ENCODE data around the gene PLEKHH2. TPM values are rescaled to one million over a fixed set of nuclear protein-coding genes. Genes with fewer than 3 reads are reported as not detected.
"Not testable (repeated sequence)": the region's sequence is repeated elsewhere in the genome, so short reads cannot be mapped to it uniquely, and the experiment has no call there.

PLEKHH2 gene
- total RNA-seq, 1 donor from 2014 or later, result 79.4 TPM

DNA sequence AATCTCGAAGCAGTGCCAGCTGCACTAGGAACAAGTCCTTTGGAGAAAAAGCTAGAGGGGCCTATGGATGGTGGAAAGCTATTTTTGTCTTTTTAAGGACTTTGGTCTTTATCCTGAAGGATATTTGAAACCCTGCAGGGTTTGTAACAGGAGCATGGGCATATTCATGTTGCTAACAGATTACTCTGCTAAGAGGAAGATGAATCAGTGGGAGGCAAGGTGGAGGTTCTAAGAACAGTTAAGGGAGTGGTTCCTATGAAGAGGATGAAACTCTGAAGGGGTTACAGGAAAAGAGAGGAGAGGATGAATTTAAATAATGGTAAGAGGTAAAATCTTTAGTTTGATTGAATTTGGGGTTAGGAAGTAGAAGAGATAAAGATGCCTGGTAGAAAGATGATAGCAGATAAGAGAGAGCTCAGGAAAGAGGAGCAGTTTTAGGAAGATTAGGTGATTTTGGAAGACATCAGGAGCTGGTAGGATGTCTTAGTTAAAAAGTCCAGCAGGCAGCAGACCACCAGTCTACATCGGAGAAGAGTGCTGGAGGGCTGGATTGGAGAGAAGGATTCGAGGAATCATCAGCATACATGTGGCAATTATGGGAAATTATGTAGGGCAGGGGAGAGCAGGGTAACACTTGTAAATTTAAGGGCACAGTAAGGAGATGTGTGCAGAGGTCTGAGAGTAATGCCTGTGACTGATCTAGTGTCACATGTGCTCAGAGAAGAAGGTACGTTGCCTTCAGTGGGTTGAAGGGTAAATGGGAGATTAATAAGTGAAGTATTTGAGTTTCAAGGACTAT is 78.4 kb downstream of the PLEKHH2 start:
- DNase-seq (ENCODE audit: low spot score), result no peak

DNA sequence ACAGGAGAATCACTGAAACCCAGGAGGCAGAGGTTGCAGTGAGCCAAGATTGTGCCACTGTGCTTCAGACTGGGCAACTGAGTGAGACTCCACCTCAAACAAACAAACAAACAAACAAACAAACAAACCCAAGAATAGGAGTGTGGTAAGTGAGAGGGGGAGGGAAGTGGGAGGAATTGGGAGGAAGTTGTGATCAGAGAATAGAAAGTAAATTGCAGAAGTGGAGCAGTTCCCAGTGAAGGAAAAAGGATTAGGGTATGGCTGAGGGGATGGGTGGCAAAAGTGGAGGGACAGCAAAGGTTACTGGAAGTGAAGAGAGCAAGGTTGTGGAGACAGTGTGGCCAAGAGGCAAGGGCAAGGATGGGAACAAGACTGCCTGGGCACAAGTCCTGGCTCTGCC is 80.3 kb downstream of the PLEKHH2 start:
- no peak for DNase-seq (ENCODE audit: low spot score)

DNA sequence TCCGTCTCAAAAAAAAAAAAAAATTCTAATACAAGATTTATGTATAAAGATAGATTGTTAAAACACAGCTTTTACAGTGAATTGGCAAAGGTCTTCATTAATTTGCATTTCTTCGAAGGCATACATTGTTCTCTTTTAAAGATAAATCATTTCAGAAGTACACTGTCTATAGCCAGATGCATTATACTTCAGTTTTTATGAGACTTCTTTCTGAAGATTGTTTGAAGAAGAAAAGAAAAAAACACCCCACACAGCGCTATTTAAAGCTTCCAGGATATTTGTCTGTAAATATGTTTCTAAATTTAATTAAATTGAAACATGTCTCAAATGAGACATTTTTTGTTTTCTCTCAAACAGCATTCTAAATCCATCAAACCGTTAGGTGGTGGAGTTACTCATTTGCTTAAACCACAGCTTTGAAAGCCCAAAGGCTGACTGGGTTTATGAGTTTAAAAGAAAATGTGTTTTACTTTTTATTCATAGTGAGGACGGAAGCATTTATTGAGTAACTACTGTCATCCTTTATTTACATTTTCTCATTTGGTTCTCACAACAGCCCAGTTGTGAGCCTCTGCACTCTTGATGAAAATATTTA is 81.6 kb downstream of the PLEKHH2 start:
- no peak for DNase-seq (ENCODE audit: low spot score)

DNA sequence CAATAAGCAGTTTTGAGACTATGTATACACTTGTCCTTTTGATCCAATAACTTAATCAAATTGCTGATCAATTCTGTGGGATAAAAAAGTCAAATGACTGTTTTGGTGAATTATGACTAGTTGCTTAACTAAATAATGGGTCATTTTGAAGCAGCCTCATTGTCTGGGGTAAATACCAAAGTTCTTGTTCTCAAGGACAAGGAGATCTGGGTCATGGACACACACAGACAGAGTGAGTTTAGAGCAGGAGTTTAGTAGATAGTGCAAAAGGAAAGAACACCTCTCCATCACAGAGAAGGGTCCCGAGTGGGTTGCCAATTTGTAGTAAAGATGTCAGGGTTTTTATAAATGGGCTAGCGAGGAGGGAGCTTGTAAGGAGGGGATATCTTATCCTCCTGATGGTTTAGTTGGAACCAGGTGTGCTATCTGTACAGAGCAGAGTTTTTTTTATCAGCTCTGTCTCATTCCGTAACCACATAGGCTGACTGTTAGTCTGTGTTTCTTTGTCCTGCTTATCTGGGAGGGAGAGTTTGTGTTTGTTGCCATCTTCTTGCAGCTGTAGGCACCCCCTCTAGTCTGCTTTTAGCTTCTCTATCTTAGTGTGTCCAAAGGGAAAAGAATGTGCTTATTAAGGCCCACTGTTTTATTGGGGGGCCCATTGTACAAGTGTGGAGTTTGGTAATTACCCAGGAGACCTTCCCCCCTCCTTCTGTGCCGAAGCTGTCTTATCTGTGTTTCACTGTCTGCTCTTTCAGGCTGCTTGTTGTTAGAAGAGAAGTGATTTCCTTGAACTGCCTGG is 87.9 kb downstream of the PLEKHH2 start:
- peak; percentile 36 for DNase-seq (ENCODE audit: low spot score)

DNA sequence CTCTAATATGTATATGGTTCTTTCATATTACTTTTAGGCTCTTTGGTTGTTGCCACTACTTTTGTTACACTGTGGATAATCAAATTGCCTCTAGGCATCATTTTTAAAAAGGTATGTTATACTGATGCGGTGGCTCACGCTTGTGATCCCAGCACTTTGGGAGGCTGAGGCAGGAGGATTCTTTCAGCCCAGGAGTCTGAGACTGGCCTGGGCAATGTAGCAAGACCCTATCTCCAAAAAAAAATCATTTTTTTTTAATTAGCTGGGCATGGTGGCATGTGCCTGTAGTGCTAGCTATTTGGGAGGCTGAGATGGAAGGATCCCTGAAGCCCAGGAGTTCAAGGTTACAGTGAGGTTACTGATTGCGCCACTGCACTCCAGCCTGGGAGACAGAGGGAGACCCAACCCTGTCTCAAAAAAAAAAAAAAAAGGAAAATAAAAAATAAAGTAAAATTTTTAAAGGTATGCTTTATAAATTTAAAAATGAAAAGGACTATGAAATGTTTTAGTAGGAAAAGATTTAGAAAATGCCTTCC is 88.7 kb downstream of the PLEKHH2 start:
- DNase-seq (ENCODE audit: low spot score), result no peak

DNA sequence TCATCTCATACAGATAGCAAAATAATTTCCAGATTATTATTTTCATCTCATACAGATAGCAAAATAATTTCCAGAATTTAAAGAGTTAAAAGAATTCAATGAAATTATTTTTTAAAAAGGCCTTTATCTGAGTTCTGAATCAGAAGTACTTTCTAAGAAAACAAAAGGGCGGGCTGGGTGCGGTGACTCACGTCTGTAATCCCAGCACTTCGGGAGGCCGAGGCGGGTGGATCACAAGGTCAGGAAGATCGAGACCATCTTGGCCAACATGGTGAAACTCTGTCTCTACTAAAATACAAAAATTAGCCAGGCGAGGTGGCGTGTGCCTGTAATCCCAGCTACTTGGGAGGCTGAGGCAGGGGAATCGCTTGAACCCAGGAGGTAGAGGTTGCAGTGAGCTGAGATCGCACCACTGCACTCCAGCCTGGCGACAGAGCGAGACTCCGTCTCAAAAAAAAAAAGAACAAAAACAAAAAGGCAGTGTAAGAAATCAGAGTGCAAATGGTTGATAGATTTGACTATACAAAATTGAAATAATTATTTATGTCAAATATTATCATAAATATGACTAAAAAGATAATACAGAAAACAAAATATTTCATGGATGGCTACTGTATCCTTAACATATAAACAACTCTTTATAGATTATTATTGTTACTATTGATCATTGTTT is 90.0 kb downstream of the PLEKHH2 start:
- DNase-seq (ENCODE audit: low spot score), result not testable (repeated sequence)

DNA sequence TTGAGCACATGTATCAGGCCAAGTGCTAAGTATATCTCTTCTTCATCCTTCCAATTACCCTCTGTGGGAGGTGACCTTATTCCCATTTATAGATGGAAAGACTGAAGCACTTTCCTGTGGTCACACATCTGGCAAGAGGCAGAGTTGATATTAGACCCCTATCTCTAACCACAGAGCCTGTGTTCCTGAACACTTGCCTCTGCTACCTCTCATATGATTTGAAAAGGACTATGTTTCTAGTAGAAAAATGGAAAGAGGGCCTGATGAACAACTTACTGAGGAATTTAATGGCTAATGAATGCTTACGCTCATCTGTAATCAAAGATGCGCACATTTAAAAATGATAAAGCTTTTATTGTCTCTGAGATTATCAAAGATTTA is 90.6 kb downstream of the PLEKHH2 start:
- no peak for DNase-seq (ENCODE audit: low spot score)

DNA sequence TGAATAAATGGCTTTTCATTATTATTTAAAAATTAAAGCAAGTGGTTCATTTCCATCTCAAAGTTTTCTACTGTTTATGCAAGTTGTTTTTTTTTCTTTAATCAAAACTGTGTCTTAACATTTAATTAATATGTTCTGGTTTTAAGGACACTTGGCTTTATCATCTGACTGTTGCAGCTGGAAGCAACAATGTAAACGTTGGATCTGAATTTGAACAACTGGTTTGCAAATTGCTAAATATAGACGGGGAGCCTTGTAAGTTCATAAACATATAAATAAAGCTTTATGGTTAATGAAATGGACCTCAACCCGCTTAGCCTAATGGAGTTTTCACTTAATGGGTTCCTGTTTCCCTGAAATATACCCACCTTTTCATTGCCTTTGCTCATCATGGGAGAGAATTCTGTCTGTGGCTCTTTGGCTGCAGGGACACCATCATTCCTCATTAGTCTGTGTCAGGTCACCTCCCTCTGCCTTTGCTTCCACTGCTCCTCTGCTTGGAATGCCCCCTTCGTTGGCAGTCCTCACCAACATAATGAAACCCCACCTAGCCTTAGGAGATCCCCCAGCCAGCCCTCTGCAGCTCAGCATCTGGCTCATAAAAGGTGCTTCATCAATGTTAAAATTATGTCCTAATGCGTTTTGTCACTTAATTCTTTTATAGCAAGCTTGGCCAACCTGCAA is 92.6 kb downstream of the PLEKHH2 start:
- DNase-seq (ENCODE audit: low spot score), result no peak

DNA sequence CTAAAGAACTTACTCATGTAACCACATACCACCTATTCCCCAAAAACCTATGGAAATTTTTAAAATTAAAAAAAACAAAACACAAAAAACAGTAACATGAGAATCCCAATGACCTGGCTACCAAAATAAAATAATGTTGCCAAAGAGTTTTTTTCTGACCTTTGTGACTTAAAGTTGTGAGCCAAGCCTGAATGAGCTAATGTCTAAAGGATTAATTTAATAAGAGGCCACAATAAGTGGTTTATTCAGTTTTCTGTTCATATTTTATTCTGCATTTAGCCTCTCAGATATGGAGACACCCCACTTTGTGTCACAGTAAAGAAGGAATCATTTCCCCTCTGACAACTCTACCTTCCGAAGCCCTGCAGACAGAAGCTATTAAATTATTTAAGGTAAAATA is 94.2 kb downstream of the PLEKHH2 start:
- DNase-seq (ENCODE audit: low spot score), result no peak

DNA sequence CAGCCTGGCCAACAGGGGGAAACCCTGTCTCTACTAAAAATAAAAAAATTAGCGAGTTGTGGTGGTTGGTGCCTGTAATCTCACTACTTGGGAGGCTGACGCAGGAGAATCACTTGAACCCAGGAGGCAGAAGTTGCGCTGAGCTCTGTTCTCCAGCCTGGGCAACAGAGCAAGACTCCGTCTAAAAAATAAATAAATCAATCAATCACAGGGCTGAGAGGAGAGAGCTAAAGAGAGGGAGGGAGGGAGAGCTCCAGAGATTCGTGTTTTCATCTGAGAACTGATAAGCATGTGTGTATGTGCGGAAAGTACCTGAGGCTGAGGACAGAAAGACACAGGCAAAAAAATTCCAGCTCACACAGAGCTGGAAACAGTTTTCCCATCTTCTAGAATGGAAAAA is 99.6 kb downstream of the PLEKHH2 start:
- DNase-seq (ENCODE audit: low spot score), result no peak

DNA sequence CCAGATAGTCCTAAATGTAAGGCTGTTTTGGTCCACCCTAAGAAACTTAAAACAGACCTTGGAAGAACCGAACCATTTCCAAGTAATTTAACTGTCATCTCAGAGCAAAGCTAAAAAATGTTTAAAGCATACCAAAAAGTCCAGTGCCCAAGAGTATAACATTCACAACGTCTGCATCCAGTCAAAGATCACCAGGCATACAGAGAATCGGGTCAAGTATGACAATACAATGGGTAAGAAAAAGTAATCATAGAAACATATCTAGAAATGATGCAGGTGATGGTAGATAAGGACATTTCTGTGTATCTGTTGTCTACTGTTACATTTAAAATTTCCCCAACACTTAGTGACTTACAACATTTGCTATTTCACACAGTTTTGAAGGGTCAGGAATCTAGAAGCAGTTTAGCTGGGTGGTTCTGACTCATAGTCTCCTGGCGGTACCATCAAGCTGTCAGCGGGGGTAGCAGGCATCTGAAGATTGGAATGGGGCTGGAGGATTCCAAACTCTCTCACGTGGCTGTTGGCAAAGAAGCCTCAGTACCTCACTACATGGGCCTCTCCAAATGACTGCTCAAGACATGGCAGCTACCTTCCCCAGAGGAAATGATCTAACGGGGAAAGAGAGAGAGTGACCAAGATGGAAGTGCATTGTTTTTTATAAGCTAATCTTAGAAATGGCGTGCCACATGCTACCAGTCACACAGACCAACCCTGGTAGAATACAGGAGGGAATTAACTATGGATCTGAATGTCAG is 100.2 kb downstream of the PLEKHH2 start:
- DNase-seq (ENCODE audit: low spot score), result peak; percentile 13

DNA sequence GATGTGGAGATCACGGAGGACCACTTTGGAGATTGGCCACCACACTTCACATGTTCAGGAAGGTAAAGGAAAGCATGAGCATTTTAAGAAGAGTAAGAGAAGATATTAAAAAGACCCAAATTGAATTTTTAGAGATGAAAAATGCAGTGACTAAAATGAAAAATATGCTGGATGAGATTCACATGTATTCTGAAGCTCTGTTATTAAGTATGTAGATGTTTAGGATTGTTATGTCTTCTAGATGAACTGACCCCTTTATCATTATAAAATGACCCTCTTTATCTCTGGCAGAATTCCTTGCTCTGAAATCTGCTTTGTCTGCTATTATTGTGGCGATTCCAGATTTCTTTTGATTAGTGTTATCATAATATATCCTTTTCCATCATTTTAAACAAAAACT is 100.8 kb downstream of the PLEKHH2 start:
- DNase-seq (ENCODE audit: low spot score), result no peak

DNA sequence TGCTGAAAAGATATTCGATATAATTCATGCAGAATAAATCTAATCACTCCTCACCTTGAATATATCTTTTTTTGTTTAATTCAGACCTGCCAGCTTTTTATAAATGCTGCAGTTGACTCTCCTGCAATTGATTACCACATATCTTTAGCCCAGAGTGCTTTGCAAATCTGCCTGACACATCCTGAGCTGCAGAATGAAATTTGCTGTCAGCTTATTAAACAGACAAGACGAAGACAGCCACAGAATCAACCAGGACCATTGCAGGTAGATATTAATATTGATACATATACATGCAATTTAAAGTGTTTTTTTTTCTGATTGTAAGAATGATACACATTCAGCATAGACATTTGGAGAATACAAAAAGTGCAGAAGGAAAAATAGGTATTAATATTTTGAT is 101.2 kb downstream of the PLEKHH2 start:
- no peak for DNase-seq (ENCODE audit: low spot score)

DNA sequence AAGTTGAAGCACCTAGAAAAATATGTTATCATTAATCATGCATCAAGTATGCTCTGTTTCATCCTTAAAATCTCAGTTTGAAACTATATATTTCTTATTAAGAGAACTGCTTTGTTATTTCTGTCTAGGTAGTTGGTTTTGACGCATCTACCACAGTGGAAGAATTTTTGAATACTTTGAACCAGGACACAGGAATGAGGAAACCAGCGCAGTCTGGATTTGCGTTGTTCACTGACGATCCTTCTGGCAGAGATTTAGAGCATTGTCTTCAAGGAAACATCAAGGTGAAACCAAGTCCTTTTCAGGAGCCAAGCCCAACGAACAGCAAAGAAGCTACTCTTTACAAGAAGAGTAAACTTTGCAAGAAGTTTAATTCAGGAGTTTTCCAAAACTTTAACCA is 106.6 kb downstream of the PLEKHH2 start:
- no peak for DNase-seq (ENCODE audit: low spot score)

DNA sequence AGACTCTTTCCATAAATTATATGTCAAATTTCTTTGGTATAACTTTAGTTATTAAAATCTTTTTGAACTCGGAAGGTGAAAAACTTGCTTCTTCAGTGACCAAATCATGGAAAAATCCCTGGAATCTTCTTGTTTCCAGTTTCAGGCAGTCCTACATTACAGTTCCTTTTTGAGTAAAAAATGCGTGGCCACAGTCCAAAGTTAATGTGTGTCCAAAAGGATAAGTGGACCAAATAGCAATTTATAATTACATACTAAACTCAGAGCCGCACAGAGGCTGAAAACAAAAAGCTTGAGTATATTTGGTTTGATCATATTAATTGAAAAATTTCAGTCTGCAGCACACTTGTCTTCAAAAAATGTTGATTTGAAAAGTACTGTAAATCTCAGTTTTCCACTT is 108.4 kb downstream of the PLEKHH2 start:
- peak; percentile 74 for DNase-seq (ENCODE audit: low spot score)

DNA sequence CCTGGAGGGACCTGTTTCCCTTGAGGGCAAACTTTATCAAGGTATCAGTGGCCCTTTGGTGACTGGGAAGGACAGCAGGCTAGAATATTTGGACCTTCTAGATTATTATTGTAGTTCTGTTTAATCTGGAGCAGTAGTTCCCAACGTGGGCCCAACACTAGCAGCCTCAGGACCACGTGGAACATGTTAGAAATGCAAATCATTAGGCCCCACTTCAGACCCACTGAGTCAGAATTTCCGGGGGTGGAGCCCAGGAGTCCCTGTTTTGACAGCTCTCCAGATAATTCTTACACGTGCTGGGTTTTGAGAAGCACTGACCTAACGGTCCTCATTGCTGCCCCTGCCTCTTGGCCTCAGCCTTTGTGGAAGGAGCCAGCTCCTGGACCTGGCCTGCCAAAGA is 111.3 kb downstream of the PLEKHH2 start:
- DNase-seq (ENCODE audit: low spot score), result no peak

DNA sequence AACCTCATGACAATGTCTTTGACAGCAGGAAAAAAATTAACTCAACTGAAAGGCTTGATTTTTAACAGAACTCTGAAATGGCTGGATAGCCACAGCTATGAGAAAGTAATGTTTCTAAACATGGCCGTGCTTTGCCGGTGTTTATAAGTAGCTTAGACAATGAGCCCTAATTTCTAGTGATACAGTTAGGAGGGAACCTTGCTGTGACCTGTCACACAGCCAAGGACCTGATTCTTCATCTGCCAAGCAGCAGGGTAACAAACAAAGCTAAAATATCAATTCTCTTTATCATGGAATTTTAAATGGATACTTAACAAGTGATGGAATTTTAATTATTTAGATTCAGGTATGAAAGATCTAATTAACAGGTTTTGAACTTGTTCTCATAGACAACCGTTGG is 112.5 kb downstream of the PLEKHH2 start:
- no peak for DNase-seq (ENCODE audit: low spot score)

DNA sequence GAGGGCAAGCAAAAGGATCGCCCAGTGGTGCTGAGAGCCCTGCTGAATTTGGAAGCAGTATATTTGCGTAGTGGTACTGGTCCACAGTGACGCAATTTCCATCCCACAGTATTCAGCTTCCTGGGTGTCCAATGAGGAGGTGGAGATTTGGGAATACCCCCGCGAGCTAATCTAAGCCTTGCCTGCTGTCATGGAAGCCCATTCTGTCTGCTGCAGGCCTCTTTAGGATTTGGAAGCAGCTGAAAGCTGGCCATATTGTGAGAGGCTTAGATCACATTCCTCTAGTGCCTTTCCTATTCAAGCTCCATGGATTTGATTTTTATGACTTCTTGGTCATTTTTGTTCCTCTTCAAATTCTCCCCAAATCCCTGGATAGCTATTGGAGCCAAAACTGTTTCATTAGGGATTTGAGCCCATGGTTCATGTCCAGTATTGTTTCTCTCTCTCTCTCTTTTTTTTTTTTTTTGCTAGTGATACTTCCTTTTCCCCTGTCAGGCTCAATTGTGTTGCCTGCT is 114.5 kb downstream of the PLEKHH2 start:
- DNase-seq (ENCODE audit: low spot score), result peak; percentile 91

DNA sequence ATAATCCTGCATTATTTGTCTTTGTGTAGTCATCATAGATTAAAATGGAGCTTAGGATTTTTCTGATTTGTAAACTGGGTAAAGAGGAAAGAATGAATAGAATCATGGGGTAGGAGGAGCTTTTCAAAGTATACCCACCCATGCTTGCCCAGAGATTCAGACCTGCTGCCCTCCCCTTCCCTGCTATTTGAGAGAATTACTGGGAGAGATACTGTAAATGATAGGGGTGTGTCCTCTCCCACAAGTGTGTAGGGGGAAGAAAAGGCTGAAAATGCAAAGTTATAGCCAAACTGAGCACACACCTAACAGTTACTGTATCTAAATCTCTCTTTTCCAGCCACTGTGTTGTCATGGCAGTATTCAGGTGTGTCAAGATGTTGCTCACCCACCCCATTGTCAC is 115.2 kb downstream of the PLEKHH2 start:
- no peak for DNase-seq (ENCODE audit: low spot score)

DNA sequence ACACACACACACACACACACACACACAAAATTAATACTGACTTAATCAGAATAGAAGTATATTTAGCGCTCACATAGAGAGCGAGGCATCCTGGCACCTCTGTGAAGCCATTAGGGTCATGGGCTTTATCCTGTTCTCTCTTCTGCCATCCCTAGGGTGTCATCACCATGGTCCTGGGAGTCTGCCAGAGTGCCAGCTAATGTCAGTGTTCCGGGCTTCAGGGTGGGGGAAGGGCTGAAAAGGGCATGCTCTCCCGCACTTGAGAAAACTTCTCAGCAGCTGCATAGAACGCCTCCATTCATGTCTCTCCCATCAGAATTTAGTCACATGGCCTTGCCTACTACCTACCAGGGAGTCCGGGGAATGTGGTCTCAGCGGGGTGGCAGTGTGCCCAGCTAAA is 117.1 kb downstream of the PLEKHH2 start:
- DNase-seq (ENCODE audit: low spot score), result no peak

Data from umbilical cord (tissue), 2 donors.